SH-SY5Y (cell line): ENCODE data around the gene NUP133.

ENCODE experiments used
- GATA2 ChIP-seq: IDR thresholded peaks from 2 replicates; pipeline ENCODE4 v1.6.1; 2011; ENCODE audit warnings: mild to moderate bottlenecking, low read depth, low read length
- GATA3 ChIP-seq: IDR thresholded peaks from 2 replicates; pipeline ENCODE4 v1.6.1; 2011; ENCODE audit warnings: low read depth, mild to moderate bottlenecking, low read length, moderate library complexity

Gene NUP133

DNA sequence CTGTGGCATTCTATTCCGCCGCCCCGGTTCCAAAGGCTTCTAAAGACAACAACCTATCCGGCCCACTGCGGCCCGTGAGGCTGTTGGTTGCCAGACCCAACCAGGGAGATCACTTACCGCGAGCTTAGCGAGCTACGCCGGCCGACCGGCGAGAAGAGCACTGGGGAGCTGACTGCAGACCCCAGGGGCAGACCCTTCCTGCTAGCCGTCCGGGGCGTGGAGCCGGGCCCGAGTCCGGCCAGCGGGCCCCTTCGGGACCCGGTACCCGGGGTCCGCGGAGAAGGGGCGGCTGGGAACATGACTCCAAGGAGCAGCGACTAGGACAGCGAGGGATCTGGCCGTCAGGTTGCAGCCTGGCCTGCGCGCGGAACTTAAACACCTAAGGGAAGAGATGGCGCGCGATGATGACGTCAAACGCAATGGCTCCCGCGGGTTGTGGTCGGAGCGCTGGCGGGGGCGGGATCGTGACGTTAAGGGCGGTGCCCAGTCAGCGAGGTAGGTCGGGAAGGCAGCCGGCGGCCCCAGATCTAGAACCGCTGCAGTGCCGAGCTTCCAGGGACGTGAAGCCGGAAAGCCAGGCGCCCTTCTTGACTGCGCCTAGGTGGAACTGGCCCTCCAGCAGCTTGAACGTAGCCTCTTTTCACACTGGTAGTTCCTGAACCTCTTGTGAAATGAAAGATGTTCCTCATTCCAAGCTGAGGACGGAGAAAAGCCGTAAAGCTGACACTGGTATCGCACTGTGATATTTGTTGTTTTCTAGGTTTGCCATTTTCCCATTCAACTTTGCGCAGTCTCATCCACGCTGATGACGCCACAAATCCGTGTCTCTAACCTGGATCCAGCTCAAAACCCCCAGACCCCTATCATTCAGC, at the start of gene NUP133:
TSS of gene NUP133 (minus strand) at position 391 of the 872 bp plus-strand sequence. CDS start at position 299, 92 bp downstream.
- TF ChIP-seq GATA2 = peak; percentile 48; the same call in 1 of the 2 replicates
- no peak for TF ChIP-seq GATA3

DNA sequence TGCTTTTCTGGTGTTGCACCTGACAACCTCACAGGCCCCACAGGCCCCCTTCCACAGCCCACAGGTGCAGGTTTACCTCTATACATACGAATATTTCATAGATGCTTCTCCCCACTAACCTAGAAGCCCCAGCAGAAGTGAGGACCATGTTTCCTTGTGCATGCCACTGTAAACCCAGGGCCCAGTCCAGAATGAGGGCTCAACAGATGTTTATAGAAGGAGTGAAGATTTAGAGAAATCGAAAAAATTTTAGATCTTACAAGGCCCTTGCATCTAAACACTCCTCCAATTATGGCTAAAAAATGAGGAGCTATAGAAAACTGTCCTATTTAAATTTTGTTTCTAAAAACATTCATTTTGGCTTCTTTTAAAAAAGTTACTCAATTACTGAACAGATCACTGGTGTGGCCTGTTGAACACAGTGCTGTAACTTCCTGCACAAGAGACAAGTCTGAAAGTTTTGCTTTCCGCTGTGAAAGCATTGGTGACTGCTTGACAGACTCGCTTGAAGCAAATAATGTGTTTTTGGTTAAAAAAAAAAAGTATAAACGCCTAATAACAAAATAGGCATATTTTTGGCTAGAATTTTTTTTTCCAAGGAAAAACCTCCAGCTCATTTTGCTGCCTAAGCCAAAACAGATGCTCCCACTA, 49.2 kb upstream of the NUP133 start:
- no peak for TF ChIP-seq GATA3
- no peak for TF ChIP-seq GATA2

GRCh38 chr1:229554886-229555621, 46.9 kb upstream of the NUP133 start:
- no peak for TF ChIP-seq GATA2
- TF ChIP-seq GATA3 = no peak

DNA sequence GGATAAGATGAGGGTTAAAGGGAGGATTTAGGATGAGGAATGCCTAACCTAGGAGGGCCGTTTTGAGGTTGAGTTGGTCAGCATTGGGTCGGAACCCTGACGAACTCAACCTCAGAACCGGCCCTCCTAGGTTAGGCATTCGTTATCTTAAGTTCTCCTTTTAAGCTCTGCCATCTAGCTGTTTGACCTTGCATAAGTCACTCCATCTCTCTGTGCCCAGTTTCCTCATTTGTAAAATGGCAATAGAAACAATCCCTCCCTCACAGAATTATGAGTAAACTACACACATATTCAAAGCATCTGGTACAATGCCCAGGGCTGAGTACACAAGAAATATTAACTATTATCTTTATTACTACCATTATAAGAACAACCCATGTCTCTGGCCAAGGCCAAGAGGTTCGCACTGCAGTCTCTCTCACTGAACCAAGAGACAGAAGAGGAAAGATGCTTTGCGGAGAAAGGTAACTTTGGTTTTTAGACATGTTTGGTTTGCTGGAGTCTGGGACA, 45.5 kb upstream of the NUP133 start:
- TF ChIP-seq GATA2 (no peak), GATA3 (no peak)

GRCh38 chr1:229552732-229553131, 44.6 kb upstream of the NUP133 start:
- TF ChIP-seq GATA2 (no peak), GATA3 (no peak)

GRCh38 chr1:229550812-229551567, 42.8 kb upstream of the NUP133 start:
- TF ChIP-seq GATA2 (no peak), GATA3 (no peak)

- TF ChIP-seq GATA3 (no peak), GATA2 (no peak)
Observed at GRCh38 chr1:229547542-229547941, 39.4 kb upstream of the NUP133 start.

- no peak for TF ChIP-seq GATA2
- no peak for TF ChIP-seq GATA3
Observed at GRCh38 chr1:229544587-229544986, 36.4 kb upstream of the NUP133 start.

DNA sequence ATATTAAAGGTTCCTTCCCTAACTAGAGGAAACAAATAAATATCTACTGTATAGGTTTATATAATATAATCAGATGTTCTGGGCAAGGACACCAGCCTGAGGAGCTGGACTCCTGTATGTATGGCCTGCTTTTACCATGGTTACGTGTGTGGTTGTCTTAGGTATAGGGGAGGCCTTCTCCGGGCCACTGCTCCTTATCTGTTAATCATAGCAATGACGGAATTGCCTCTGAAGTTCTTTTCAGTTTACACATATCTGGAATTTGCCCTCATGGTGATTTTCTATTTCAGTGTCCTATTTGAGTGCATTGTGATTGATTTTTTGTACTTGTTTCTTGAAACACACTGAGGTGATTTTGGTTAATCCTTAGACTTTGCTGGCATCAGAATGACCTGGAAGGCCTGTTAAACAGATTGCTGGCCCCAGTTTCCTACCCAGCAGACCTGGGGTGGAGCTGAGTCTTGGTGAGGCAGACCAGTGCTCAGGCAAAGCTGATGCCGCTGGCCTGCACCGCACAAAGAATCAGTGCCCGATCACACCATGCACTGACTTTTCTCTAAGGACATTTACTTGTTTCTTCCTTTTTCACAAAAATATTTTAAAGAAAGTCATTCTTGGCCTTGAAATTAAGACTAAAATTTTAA, 31.8 kb upstream of the NUP133 start:
- TF ChIP-seq GATA3 (no peak), GATA2 (no peak)

DNA sequence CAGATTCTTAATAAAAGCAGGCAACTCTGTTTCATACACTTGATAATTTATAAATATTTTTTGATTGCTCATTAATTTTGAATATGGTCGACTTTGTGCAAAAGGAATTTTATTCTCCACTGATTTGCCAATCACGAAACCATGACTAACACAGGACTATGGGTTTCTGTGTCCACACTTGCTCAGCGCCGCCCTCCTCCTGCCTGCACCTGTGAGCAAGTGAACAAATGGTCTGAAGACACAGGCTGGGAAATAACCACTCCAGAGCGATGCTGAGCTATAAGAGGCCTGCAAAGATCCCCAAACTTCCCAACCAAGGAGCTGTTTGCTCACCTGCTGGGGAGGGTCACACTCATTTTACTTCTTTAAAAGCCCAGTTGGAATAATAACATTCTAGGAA, 30.8 kb upstream of the NUP133 start:
- TF ChIP-seq GATA2 (no peak), GATA3 (no peak)

- no peak for TF ChIP-seq GATA2
- no peak for TF ChIP-seq GATA3
Observed at GRCh38 chr1:229537894-229538293, 29.8 kb upstream of the NUP133 start.

- TF ChIP-seq GATA2 = no peak
- no peak for TF ChIP-seq GATA3
Observed at GRCh38 chr1:229536982-229537381, 28.8 kb upstream of the NUP133 start.

DNA sequence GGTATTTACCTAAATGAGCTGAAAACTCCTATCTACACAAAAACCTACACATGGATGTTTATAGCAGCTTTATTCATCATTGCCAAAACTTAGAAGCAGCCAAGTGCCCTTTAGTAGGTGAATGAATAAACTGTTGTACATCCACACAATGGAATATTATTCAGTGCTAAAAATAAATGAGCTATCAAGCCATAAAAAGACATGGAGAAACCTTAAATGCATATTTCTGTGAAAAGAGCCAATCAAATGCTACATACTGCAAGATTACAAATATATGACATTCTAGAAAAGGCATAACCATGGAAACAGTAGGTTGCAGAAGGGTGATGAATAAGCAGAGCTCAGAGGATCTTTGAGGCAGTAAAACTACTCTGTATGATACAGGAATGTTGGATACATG, 27.1 kb upstream of the NUP133 start:
- no peak for TF ChIP-seq GATA2
- no peak for TF ChIP-seq GATA3
